Psoas muscle (tissue), 8 donors: ENCODE results near the gene UTP3. TPM values are rescaled to one million over a fixed set of nuclear protein-coding genes. Genes with fewer than 3 reads are reported as not detected.

Experiments
- ATAC-seq, 4 donors: fragments of 200-7000 bp; cut with Tn5 transposase; one replicate each; pipeline ENCODE4 v1.9.1; 2020; ENCODE audit warnings: moderate library complexity in 3 of 4, mild to moderate bottlenecking in 2 of 4
- DNase-seq, 2 donors: peaks; one replicate each; pipeline ENCODE4 v3.0.0-alpha.2; 2020
- H3K27ac ChIP-seq: fragments of 200-600 bp; one replicate; pipeline ENCODE4 v1.8.0; 2022
- H3K27me3 ChIP-seq, 3 donors: fragments of 200-600 bp in 1 of 3; one replicate each; pipeline versions ENCODE4 v1.6.1 to v1.8.0; 2013 to 2022; ENCODE audit warnings: low read length in 2 of 3, mild to moderate bottlenecking in 2 of 3, moderate library complexity in 1 of 3; ENCODE audit not compliant: insufficient read depth in 3 of 3
- H3K36me3 ChIP-seq, 2 donors: fragments of 200-600 bp in 1 of 2; one replicate each; pipeline versions ENCODE4 v1.6.1 to v1.8.0; 2013 to 2022; ENCODE audit warnings: low read depth in 1 of 2, mild to moderate bottlenecking in 1 of 2, moderate library complexity in 1 of 2; ENCODE audit not compliant: insufficient read depth in 1 of 2
- H3K4me1 ChIP-seq: fragments of 200-600 bp; one replicate; pipeline ENCODE4 v1.8.0; 2022
- H3K4me3 ChIP-seq: fragments of 200-600 bp; one replicate; pipeline ENCODE4 v1.8.0; 2022; ENCODE audit warnings: mild to moderate bottlenecking
- H3K9me3 ChIP-seq: fragments of 200-600 bp; one replicate; pipeline ENCODE4 v1.8.0; 2022
- CTCF ChIP-seq: fragments of 200-600 bp; IDR thresholded peaks from one replicate; pipeline ENCODE4 v1.8.0; 2022; ENCODE audit warnings: antibody characterized with exemption
- WGBS, 3 donors: extraction: QIAGEN DNeasy Blood & Tissue Kit; methylation state at CpG; one replicate each; pipeline versions ENCODE4 v1.1.6 to v1.1.7; 2013; 5-methylcytosine and 5-hydroxymethylcytosine counted together
- intact Hi-C, 2 donors: fragments of 100-400 bp; cut with DNase I; formaldehyde crosslinking; loops; one replicate each; pipeline versions ENCODE4 v1.11.0 to v1.14.2; 2022
- polyA plus RNA-seq, 3 donors: library from polyadenylated mRNA; stranded (reverse); fragments of 200-250 nt; gene quantifications; one replicate each; pipeline ENCODE4 v1.2.3, GENCODE V29; 2013
- total RNA-seq, 4 donors: library from RNA; stranded (reverse); fragmentation: NEBNext Ultra II Directional in 2 of 4; extraction: Animal tissue kit (Norgen Biotek cat#: 25700) in 2 of 4; gene quantifications; one replicate each; pipeline versions ENCODE4 v1.2.1 to v1.2.4, GENCODE V29; 2021 to 2023
- donor health status: healthy with polysubstance abuse.
- donor health status: DM: no; HTN: no; CAD: no; lungs with moderate emphysema.
- donor health status: Bipolar disorder and iron deficiency.
- donor health status: healthy.
- donor health status: DM: yes; HTN: yes; CAD: no.
- donor health status: DM: no; HTN: no; CAD: no.
- donor health status: DM: no; HTN: no; CAD: no.
- donor health status: DM: yes; HTN: yes; CAD: no.

UTP3 gene
- total and polyA plus RNA-seq, 7 donors, result 13.0 to 32.5 (median 22.3) TPM

DNA sequence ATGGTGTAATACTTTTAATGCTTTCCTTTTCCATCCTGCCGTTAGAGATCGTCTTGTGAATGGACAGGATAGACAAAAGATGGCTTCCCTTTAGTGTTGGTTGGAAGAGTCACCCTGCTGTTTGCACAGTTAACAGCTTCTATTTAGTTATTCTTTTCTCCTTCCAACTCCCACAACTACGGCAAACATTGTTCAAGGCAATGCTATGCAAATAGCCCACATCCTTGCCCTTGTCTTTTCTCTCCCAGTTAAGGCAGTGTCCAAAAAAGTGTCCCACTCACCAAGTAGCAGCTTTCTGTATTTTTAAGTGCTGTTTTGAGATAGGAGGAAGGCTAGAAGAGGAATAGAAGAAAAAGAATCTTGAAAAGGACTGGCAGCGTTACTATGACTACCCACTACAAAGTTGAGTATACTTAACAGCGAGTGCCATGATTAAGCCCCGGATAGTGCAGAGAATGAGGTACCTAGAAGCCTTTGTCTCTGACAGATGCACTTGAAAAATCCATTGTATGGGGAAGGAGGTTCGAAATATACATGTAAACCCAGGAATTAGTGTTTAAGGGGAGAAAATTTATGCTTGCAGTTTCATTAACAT, 21.4 kb downstream of the UTP3 start:
- no peak overlapping the region for H3K4me3 ChIP-seq
- ATAC-seq (no peak), DNase-seq (no peak)
- H3K9me3 ChIP-seq, result no peaks in the 10 kb centered on the region
- H3K36me3 ChIP-seq, result no peaks in the 10 kb centered on the region
- no peaks in the 10 kb centered on the region for H3K27me3 ChIP-seq
- WGBS, 3 donors, result 85 to 88% (median 86%) methylated on average over 7 of the region's 7 CpGs
- intact Hi-C loops, result loop anchor here (5.0 to 10.0 kb wide), 3 partner anchors 93 to 285 kb away; partner anchors contain the start of genes DCK (in 1 of the 2) and GRSF1 (in 1 of the 2)
- peaks cover 41% of the 10 kb centered on the region for H3K4me1 ChIP-seq
- no peak for TF ChIP-seq CTCF
- no peak overlapping the region for H3K27ac ChIP-seq

DNA sequence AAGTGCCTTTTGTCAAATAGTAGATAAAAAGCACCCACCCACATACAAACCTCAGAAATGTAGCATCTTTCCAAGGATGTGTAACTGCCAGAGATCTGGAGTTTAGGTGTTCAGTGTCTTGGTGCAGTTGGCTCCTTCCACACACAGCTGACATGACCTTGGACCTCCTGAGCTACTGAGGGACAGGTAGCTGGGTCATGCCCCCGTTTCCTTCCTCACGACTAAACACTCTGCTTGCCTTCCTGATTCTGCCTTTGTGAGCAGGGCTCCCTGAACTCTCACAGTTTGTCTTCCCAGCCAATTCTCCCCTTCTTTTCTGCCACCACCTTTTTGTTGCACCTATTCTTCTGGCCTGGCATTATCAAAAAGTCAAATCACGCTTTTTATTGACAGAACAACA, 23.3 kb downstream of the UTP3 start:
- no peak overlapping the region for H3K4me3 ChIP-seq
- ATAC-seq, result no peak
- intact Hi-C loops, result no loop called here
- peaks cover 46% of the 10 kb centered on the region for H3K4me1 ChIP-seq
- H3K9me3 ChIP-seq, result no peaks in the 10 kb centered on the region
- H3K27ac ChIP-seq, result no peak overlapping the region
- 60 to 79% (median 66%) methylated on average over 3 of the region's 3 CpGs for WGBS, 3 donors
- DNase-seq, result no peak
- no peaks in the 10 kb centered on the region for H3K36me3 ChIP-seq
- no peaks in the 10 kb centered on the region for H3K27me3 ChIP-seq
- no peak for TF ChIP-seq CTCF

- H3K27me3 ChIP-seq, result no peaks in the 10 kb centered on the region
- TF ChIP-seq CTCF, result no peak
- no peak overlapping the region for H3K4me3 ChIP-seq
- WGBS, 3 donors, result 43 to 67% (median 60%) methylated on average over 3 of the region's 3 CpGs
- no peak for DNase-seq
- peaks cover 40% of the 10 kb centered on the region for H3K4me1 ChIP-seq
- no peaks in the 10 kb centered on the region for H3K9me3 ChIP-seq
- H3K36me3 ChIP-seq, result no peaks in the 10 kb centered on the region
- intact Hi-C loops, result loop anchor here in 1 of 2 donors (2.0 kb wide), 1 partner anchor 15 kb away; no protein-coding TSS in a partner anchor
- no peak overlapping the region for H3K27ac ChIP-seq
- ATAC-seq, result no peak
Observed at GRCh38 chr4:70712150-70712549, 23.8 kb downstream of the UTP3 start.

DNA sequence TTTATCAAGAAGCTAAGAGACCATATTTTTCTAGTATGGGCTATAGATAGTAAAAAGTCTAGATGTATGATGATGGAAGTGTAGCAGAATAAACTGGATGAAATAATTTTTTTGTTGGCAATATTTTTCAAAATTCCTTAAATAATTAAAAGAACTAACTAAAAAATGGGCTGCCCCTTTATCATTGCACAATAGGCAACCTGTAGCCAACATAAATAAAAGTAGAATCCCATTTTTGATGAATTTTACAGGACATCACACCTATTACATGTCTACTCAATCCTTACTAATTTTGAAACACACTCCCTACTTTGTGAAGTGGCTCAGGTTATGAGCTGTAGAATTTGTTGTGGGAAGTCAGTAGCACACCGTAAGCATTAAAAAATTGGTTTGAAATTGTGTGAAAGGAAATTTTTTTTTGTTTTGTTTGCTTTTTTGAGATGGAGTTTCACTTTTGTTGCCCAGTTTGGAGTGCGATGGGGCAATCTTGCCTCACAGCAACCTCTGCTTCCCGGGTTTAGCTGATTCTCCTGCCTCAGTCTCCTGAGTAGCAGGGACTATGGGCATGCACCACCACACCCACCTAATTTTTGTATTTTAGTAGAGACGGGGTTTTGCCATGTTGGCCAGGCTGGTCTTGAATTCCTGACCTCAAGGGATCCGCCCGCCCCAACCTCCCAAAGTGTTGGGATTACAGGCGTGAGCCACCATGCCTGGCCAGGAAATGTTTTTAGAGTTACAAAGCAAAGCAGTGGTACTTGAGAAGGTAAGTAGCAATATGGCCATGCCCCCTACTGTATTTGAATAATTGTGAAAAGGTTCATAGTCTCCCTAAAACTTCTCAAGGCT, 24.5 kb downstream of the UTP3 start:
- Histone ChIP-seq H3K4me3 (no peak overlapping the region), H3K27me3 (no peaks in the 10 kb centered on the region), H3K36me3 (no peaks in the 10 kb centered on the region), H3K9me3 (no peaks in the 10 kb centered on the region), H3K4me1 (peaks cover 37% of the 10 kb centered on the region), H3K27ac (no peak overlapping the region)
- intact Hi-C loops, result loop anchor here in 1 of 2 donors (2.0 kb wide), 1 partner anchor 14 kb away; no protein-coding TSS in a partner anchor
- DNase-seq (no peak), ATAC-seq (peak in 1 of 4 donors; percentile 13)
- WGBS, 3 donors, result 91 to 94% (median 92%) methylated on average over 7 of the region's 7 CpGs
- no peak for TF ChIP-seq CTCF
